ENCODE measurements around the gene ERFL.

ERFL gene

DNA sequence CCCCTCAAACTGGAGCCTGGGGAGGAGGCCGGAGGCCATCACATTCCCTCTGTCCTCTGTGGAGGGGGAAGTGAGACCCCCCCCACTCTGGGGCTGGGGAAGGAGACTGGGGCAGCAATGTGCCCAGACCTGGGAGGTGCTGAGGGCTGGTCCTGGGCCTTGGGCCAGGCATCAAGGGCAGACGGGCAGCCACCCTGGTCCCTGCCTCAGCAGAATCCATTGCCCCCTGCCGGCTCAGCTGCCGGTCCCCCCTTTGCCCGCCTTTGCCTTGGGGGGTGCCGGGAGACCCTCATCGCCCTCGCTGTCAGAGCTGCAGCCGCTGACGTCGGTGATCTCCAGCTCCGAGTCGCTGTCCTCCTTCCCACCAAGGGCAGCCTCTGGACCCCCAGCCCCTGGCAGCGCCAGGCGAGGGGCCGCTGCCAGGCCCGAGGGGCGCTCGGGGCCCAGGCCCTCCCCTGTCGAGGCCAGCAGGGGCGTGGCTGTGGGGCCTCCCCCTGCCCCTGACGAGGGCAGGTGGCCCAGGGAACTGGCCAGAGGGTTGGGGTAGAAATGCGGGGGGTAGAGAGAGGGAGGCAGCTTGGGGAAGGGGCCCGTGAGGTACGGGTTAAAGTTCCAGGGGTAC, 20.1 kb downstream of the ERFL start:
- in situ Hi-C loops (cut with HindIII; ENCODE audit: low pct_ligation_motif_present, low pct_unique_long_range_greater_than_20kb, low sequenced_read_pairs): no loop called here
- no peak for DNase-seq

- DNase-seq: no peak
- in situ Hi-C loops (cut with HindIII; ENCODE audit: low pct_ligation_motif_present, low pct_unique_long_range_greater_than_20kb, low sequenced_read_pairs): no loop called here
Observed at GRCh38 chr19:41906916-41907680, 21.2 kb downstream of the ERFL start.

- no peak for DNase-seq
- in situ Hi-C loops (cut with HindIII; ENCODE audit: low pct_ligation_motif_present, low pct_unique_long_range_greater_than_20kb, low sequenced_read_pairs): no loop called here
Observed at GRCh38 chr19:41906271-41906670, 22.0 kb downstream of the ERFL start.

GRCh38 chr19:41905273-41906002, 22.8 kb downstream of the ERFL start:
- in situ Hi-C loops (cut with HindIII; ENCODE audit: low pct_ligation_motif_present, low pct_unique_long_range_greater_than_20kb, low sequenced_read_pairs): no loop called here
- DNase-seq: no peak

DNA sequence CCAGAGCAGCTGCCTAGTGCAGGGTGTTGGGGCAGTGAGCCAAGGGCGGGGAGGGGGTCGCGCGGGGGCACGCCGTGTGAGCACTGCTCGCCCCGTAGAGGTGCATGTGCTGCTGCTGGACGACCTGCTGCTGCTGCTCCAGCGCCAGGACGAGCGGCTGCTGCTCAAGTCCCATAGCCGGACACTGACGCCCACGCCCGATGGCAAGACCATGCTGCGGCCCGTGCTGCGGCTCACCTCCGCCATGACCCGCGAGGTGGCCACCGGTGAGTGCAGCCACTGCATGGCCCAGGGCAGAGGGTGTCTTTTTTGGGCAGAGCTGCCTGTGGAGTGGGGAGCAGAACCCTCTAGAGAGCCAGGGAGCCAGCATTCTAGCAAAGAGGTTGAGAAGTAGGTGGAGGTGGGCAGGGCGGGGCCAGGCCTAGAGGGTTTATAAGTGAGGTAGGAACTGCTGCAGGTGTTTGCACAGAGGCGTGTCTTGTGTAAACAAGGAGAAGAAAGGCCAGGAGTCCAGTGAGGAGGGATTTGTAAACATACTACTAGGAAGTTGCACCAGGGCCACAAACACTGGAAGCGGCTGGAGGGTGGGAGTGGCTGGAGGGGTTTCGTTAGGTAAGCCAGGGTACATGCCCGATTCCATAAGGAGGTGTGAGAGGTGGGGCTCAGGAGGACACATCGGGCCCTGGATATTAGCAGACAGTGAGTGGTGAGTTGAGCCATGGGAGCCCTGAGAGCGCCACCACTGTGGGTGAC, 24.0 kb downstream of the ERFL start:
- no peak for DNase-seq
- in situ Hi-C loops (cut with HindIII; ENCODE audit: low pct_ligation_motif_present, low pct_unique_long_range_greater_than_20kb, low sequenced_read_pairs): no loop called here

DNA sequence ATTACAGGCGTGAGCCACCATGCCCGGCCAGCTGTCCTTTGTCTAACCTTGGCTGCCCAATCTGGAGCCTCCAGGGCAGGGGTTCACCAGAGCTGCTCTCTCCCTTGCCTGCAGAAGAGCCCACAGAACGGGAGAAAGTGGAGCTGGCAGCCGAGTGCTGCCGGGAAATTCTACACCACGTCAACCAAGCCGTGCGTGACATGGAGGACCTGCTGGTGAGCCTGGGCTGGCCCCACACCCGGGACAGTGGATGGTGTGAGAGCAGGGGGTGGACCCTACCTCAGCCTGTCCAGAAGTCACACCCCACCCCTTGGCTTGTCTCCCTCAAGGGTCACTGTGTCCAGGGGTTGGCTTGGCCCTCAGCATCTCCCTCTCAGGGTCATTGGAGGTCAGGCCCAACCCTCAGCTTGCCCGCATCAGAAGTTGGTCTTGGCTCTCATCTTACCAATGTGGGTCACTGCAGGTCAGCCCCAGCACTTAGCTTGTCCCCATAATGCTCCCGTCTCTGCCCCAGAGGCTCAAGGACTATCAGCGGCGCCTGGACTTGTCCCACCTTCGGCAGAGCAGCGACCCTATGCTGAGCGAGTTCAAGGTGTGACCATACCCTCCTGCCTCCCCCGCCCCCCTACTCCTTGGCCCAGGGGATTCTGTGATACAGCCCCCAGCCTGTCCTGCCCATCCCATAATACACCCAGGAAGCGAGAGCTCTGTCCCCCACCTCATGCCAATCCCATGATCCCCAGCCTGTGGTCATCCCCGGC, 24.9 kb downstream of the ERFL start:
- in situ Hi-C loops (cut with HindIII; ENCODE audit: low pct_ligation_motif_present, low pct_unique_long_range_greater_than_20kb, low sequenced_read_pairs): no loop called here
- no peak for DNase-seq

GRCh38 chr19:41902594-41902993, 25.7 kb downstream of the ERFL start:
- in situ Hi-C loops (cut with HindIII; ENCODE audit: low pct_ligation_motif_present, low pct_unique_long_range_greater_than_20kb, low sequenced_read_pairs): no loop called here
- no peak for DNase-seq

DNA sequence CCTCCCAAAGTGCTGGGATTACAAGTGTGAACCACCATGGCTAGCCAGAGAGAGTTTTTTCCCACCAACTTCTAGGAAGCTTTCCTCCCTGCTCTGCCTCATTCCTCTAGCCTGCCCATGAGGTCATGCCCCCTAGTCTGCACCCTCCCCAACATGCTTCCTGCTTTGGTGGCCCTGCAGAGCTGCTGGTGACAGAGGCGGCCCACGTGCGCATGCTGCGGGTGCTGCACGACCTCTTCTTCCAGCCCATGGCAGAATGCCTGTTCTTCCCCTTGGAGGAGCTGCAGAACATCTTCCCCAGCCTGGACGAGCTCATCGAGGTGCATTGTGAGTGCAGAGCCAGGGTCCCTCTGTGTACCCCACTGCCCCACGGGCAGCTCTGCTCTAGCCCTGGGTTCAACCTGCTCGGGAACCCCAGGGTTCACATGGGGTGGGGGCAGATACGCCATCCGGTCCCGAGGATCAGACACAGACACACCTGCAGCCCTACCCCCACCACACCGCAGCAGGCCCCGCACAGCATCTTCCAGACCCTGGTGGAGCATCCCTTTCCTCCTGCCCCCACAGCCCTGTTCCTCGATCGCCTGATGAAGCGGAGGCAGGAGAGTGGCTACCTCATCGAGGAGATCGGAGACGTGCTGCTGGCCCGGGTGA, 26.4 kb downstream of the ERFL start:
- in situ Hi-C loops (cut with HindIII; ENCODE audit: low pct_ligation_motif_present, low pct_unique_long_range_greater_than_20kb, low sequenced_read_pairs): no loop called here
- DNase-seq: no peak

DNA sequence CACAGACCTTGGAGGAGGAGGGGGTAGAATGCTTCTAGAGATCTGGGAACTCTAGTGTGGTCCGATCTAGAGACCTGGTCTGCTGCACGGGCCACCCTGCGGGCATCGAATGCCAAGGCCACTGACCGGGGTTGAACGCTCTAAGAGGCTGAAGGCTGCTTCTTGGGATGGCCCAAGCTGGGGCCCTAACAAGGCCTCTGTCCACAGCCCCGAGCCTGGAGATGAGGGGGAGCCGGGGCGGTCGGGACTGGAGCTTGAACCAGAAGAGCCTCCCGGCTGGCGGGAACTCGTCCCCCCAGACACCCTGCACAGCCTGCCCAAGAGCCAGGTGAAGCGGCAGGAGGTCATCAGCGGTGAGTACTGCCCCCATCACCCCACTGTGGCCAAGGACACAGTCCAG, 30.0 kb downstream of the ERFL start:
- DNase-seq: no peak
- in situ Hi-C loops (cut with HindIII; ENCODE audit: low pct_ligation_motif_present, low pct_unique_long_range_greater_than_20kb, low sequenced_read_pairs): no loop called here

- in situ Hi-C loops (cut with HindIII; ENCODE audit: low pct_ligation_motif_present, low pct_unique_long_range_greater_than_20kb, low sequenced_read_pairs): no loop called here
- no peak for DNase-seq
Observed at GRCh38 chr19:41897820-41898219, 30.4 kb downstream of the ERFL start.

- in situ Hi-C loops (cut with HindIII; ENCODE audit: low pct_ligation_motif_present, low pct_unique_long_range_greater_than_20kb, low sequenced_read_pairs): no loop called here
- no peak for DNase-seq
Observed at GRCh38 chr19:41897181-41897580, 31.1 kb downstream of the ERFL start.

DNA sequence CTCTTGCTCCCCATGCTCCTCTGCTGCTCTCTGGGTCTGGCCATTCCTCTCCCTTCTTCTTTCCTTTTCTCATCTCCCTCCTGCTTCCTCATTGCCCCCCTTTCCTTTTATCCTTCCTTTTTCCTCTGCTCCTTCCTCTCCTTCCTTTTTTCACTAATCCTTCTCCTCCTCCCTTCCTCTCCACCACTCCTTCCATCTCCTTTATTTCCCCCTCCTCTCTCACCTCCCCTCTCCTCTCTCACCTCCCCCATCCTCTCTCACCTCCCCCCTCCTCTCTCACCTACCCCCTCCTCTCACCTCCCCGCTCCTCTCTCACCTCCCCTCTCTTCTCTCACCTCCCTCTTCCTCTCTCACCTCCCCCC, 31.7 kb downstream of the ERFL start:
- in situ Hi-C loops (cut with HindIII; ENCODE audit: low pct_ligation_motif_present, low pct_unique_long_range_greater_than_20kb, low sequenced_read_pairs): no loop called here
- DNase-seq: no peak

GRCh38 chr19:41895745-41896580, 32.3 kb downstream of the ERFL start:
- no peak for DNase-seq
- in situ Hi-C loops (cut with HindIII; ENCODE audit: low pct_ligation_motif_present, low pct_unique_long_range_greater_than_20kb, low sequenced_read_pairs): no loop called here

GRCh38 chr19:41894350-41894749, 33.9 kb downstream of the ERFL start:
- no peak for DNase-seq
- in situ Hi-C loops (cut with HindIII; ENCODE audit: low pct_ligation_motif_present, low pct_unique_long_range_greater_than_20kb, low sequenced_read_pairs): no loop called here

DNA sequence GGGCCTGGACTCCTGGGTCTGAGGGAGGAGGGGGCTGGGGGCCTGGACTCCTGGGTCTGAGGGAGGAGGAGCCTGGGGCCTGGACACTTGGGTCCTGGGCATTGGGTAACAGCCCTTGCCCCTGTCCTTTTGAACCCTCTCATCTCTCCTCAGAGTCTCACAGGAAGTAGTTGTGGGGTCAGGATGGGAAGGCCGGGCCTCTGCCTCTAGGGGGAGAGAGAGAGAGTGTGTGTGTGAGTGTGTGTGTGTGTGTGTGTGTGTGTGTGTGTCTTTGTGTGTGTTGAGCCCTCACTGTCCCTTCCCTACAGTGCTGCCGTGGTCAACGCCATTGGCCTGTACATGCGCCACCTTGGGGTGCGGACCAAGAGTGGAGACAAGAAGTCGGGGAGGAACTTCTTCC, 34.4 kb downstream of the ERFL start:
- in situ Hi-C loops (cut with HindIII; ENCODE audit: low pct_ligation_motif_present, low pct_unique_long_range_greater_than_20kb, low sequenced_read_pairs): no loop called here
- no peak for DNase-seq

DNA sequence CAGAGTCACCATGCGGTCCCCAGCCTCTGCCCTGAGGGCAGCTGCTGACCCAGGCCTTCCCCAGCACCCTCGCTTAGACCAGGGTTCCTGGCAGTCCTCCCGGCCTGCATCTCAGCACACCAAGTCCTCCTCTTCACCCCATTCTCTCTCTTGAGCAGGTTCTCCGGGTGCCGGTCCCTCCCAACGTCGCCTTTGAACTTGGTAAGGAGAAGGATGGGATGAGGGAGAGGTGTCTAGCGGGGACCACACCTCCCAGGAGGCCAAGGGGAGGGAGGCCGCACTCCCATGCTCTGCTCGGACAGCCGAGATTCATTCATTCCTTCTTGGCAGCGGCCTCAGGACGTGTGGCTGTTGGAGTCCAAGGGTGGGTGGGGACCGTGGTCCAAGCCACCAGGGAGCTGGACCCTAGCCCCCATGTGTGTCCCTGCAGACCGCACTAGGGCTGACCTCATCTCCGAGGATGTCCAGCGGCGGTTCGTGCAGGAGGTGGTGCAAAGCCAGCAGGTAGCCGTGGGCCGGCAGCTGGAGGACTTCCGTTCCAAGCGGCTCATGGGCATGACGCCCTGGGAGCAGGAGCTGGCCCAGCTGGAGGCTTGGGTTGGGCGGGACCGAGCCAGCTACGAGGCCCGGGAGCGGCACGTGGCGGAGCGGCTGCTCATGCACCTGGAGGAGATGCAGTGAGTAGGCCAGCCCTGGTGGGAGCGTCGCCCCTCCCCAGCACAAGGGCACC, 35.9 kb downstream of the ERFL start:
- in situ Hi-C loops (cut with HindIII; ENCODE audit: low pct_ligation_motif_present, low pct_unique_long_range_greater_than_20kb, low sequenced_read_pairs): no loop called here
- DNase-seq: no peak

- in situ Hi-C loops (cut with HindIII; ENCODE audit: low pct_ligation_motif_present, low pct_unique_long_range_greater_than_20kb, low sequenced_read_pairs): no loop called here
- no peak for DNase-seq
Observed at GRCh38 chr19:41890936-41891335, 37.3 kb downstream of the ERFL start.

Data from ACHN (cell line).